Measurements from ENCODE around the gene FNIP1.

The FNIP1 gene

DNA sequence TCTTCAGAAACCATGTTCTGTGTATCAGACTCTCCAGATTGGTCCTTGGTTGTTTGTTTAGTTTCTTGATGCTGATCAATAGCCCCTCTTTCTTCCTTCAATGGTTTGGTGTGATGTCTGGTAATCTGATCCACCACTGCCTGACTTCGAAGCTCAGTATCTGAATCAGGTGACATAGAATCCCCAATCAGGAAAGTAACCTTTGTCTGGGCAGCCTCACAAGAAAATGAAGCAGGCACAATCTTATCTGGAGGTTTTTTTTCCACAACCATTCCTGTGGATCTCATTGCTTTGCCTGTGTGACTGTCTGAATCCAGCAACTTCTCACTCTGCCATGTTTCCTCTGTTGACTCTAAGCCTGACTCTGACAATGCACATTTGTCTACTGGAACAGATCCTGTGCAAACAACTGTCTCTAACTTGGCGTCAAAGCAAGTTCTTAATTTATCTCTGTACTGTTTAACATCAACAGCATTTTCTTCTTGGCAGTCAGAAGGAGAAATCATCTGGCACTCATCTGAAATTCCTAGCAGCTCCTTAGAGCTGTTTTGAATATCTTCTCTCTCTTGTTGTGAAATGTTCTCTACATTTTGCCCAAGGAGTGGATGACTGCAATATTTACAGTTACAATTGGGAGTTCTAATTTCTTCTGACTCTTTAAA, 124.7 kb downstream of the FNIP1 start:
- H3K4me3 ChIP-seq (ENCODE audit: low read depth, low read length): no peak overlapping the region
- no peak for TF ChIP-seq CTCF (IDR thresholded peaks at IDR 0.05; ENCODE audit: borderline replicate concordance, insufficient read depth, low read depth, low read length)

- no peak for TF ChIP-seq CTCF (IDR thresholded peaks at IDR 0.05; ENCODE audit: borderline replicate concordance, insufficient read depth, low read depth, low read length)
- no peak overlapping the region for H3K4me3 ChIP-seq (ENCODE audit: low read depth, low read length)
Measured at GRCh38 chr5:131671409-131671808, 125.4 kb downstream of the FNIP1 start.

GRCh38 chr5:131664929-131665328, 131.9 kb downstream of the FNIP1 start:
- no peak for TF ChIP-seq CTCF (IDR thresholded peaks at IDR 0.05; ENCODE audit: borderline replicate concordance, insufficient read depth, low read depth, low read length)
- H3K4me3 ChIP-seq (ENCODE audit: low read depth, low read length): no peak overlapping the region

- TF ChIP-seq CTCF (IDR thresholded peaks at IDR 0.05; ENCODE audit: borderline replicate concordance, insufficient read depth, low read depth, low read length): no peak
- H3K4me3 ChIP-seq (ENCODE audit: low read depth, low read length): no peak overlapping the region
Measured at GRCh38 chr5:131661933-131662332, 134.9 kb downstream of the FNIP1 start.

- TF ChIP-seq CTCF (IDR thresholded peaks at IDR 0.05; ENCODE audit: borderline replicate concordance, insufficient read depth, low read depth, low read length): no peak
- H3K4me3 ChIP-seq (ENCODE audit: low read depth, low read length): no peak overlapping the region
Measured at GRCh38 chr5:131659841-131660240, 137.0 kb downstream of the FNIP1 start.

- TF ChIP-seq CTCF (IDR thresholded peaks at IDR 0.05; ENCODE audit: borderline replicate concordance, insufficient read depth, low read depth, low read length): no peak
Measured at GRCh38 chr5:131659290-131659689, 137.5 kb downstream of the FNIP1 start.

GRCh38 chr5:131654776-131655175, 142.0 kb downstream of the FNIP1 start:
- TF ChIP-seq CTCF (IDR thresholded peaks at IDR 0.05; ENCODE audit: borderline replicate concordance, insufficient read depth, low read depth, low read length): no peak
- no peak overlapping the region for H3K4me3 ChIP-seq (ENCODE audit: low read depth, low read length)

More at GRCh38 chr5:131659290-131659689, 137.5 kb downstream of the FNIP1 start:
- H3K4me3 ChIP-seq (ENCODE audit: low read depth, low read length): no peak overlapping the region

Data from GM12875 (cell line).